Stimulated activated CD8-positive, alpha-beta memory T cell treated with anti-CD3 and anti-CD28 coated beads, Interleukin-12 subunit alpha, Interleukin-12 subunit beta, amount 100 ng/mL, for 24 hours (primary cell): Measurements from ENCODE around the gene TFPT.

Source experiments
- DNase-seq: peaks from one replicate; pipeline ENCODE4 v3.0.0-alpha.2; 2020; ENCODE audit errors: extremely low read depth

Gene TFPT, protein sequence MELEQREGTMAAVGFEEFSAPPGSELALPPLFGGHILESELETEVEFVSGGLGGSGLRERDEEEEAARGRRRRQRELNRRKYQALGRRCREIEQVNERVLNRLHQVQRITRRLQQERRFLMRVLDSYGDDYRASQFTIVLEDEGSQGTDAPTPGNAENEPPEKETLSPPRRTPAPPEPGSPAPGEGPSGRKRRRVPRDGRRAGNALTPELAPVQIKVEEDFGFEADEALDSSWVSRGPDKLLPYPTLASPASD

DNA sequence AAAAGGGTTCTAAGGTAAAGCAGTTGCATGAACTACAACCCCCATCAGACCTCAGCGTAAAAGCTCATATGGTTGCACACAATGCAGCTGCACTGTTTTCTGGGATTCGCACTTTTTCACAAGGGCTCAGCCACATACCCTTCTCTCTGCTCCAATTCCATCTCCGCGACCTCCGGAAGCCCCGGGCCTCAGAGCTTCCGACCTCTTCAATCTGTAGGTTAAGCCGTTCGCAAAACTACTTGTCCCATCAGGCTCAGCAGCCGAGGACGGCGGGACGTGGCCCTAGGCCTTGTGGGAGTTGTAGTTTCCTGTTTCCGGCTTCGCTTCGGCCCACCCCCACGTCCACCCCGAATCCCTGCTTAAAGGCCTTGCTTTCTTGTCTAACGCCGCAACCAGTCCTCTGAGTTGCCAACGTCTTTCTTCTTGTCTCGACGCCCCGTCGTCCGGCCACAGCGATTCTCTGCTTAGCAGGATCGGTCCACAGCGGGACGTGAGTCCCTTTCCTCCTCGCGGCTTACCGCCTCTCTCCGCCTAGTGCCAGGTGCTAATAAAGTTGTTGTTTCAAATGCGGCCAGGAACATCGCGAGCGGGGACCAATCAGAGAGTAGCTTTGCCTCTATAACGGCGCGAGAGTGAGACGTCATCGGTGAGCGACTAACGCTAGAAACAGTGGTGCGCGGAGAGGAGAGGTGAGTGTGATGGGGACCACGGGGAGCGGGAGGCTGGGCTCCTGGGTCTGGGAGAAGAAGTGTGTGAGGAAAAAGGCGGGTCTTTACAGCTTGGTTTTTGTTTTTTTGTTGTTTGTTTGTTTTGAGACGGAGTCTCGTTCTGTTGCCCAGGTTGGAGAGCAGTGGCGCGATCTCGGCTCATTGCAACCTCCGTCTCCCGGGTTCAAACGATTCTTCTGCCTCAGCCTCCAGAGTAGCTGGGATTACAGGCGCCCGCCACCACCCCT, at the start of gene TFPT, which contains the start of gene PRPF31:
Gene TFPT (minus strand): TSS at position 549 of the 955 bp plus-strand sequence. CDS start 388 bp downstream, at position 161.
Gene PRPF31 (plus strand): TSS at position 646 of the 955 bp plus-strand sequence. CDS start 2,525 bp downstream, outside the sequence.
- peak; percentile 91 for DNase-seq

DNA sequence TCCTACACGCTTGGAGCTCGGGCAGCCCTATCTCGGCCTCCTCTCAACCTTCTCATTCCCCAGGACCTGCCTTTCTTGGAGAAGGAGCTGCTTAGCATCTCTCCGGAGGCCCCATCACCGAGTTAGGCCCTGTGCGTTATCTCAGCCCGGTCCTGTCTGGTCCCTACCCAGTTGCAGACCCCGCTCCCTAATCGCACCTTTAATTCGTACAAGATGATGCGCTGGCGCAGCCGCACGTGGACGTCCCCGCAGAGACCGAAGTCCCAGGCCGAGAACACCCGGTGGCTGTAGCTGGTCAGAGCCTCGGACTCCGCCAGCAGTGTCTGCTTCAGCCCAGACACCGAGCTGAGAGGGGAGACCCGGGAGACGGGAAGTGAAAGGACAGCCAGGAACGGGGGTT, 49.8 kb upstream of the TFPT start:
- no peak for DNase-seq

DNA sequence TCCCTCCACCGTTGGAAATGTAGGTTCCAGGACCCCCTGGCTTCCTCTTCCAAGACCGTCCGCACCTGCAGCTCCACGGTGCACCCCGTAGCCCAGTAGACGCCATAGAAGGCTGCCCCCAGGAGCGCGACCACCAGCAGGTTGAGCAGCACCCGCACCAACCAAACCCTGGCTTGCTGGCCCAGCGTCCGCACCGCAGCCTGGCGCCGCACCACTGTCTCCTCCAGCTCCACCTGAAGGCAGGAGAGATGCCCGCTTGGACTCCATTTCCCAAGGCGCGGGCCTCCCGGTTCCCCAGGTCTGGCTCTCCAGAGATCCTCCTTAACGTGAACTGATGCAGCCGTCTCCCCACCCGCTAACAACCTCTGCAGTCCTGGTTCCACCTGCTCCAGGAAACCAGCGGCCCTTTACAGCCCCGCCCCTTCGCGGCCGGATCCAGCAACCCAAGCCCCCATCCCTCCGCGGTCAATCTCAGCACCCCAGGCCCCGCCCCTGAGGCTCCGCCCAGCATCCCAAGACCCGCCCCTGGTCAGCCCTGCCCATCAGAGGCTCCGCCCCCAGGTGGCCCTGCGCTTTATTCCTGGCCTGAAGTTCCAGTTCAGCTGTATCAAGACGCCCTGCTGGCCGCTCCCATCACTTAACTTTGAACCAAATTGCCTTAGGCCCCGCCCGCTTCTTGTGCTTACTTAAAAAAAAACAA, 49.1 kb upstream of the TFPT start:
- DNase-seq = peak; percentile 32

DNA sequence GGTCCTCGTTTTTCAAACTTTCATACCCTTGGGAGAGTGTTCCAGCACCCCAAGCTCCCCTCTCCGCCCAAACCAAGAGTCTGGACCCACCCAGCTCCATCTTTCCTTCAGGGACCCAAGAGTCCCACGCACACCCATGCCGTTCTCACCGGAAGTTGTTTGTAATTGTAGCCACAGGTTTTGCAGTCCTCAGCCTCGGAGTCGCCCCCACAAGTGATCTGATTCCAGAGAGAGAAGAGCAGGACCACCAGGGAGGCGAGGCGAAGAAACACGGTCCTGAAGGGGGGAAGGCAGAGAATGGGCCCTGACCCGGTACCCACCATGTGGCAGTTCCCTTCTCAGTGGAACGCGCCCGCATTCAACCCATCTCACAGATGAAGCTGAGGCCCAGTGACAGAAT, 47.4 kb upstream of the TFPT start:
- no peak for DNase-seq

DNA sequence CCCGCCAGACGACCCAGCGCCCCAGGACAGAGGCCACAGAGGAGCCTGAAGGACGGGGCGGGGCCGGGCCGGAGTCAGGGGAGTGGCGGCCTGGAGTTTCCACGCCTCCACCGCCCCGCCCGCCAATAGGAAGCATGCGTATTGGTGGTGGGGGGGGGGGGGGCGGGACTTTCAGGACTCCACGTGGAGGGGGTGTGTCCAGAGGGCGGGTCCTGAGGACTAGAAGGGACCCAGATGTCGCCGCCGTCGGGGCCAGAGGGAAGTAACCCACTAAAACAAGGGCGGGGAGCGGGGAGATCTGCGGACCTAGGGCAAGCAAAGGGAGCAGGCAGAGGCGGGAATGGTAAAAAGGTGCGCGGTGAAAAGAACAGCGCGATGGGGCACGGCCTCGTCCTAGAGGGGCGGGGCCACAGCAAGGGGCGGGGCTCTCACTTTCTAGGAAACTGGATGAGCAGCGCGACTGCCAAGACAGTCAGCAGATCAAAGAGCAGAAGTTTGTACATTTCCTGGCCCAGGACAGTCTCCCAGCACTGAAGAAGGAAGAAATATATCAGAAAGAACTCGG, 46.9 kb upstream of the TFPT start:
- DNase-seq = peak; percentile 56

DNA sequence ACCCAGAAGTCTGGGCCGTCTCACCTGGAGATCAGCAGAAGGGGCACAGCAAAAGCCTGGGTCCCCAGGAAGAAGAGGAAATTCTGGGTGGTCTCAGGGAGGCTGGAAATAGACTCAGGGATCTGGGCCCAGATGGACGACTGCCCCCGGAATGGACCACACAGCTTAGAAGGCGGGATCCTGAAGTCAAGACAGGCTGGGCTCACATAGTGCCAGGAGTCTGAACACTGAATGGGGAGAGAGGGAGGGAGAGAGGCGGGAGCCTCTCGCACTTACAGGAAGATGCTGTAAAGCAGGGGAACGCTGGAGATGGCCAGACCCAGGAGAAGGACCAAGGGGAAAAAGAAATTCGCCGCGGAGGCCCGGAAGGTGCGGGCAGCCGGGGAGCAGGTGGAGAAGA, 45.4 kb upstream of the TFPT start:
- no peak for DNase-seq

DNA sequence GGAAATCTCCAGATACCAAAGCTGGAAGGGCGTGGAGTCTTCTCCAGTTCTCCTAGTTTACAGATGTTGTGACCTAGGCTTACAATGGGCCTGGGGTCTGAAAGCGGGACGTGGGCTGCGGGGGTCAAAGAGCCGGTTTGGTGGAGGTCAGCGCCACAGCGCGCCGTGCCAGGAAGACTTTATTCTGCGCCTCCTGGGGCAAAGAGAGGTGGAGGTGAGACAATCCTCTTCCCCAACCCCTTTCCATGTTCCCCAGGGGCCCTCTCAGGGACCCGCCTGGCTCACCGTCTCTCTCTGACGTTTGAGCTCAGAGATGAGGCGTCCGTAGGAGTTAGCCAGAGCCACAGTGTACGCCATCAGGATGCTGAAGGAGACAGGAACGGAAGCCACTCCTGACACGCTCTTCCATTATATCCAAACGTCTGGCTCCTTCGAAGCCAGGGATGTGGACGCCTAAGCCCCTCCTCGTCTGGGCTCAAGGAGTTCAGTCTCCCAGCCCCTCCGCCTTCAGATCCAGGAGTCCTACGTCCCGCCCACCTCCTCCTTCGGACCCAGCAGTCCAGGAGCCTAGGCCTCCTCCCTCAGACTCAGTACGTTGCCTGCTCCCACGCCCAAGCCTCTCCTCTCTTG, 44.8 kb upstream of the TFPT start:
- no peak for DNase-seq

DNA sequence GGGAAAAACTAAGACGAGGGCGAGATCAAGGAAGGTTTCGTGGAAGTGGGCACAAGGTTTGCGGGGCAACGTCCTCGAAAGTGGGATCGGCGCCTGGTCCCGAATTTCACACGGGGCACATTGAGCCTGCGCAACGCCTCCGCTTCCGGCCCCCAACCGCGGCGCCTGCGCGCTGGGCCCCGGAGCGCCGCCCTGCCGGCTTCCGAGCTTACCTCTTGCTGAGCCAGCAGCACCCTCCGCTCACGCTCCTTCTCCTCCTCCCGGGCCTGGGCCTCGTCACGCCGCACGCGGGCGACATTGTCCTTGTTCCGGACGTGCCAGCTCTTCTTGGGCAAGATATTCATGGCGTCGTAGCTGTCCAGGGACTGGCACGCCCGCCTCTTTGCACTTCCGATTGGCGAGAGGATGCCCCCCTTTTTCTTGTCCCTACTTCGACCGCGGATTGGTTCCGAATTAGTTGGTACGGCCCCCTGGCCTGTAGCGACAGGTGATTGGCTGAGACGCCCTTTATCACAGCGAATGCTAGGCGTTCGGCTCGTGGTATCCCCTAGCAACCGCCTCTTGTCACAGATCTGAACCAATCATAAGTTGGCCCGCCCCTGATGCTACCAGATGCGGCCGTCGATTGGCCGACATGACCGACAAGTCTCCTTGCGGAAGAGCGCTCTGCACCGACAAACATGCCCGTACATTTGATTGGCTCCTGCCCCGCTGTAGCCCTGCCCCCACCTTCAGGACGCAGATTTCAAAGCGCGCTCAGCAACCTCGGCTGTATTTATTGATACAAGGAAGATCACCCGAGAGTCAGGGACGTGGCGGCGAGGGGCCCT, 44.1 kb upstream of the TFPT start, which contains the start of gene LENG1:
Gene LENG1 (minus strand): TSS at position 370 of the 830 bp plus-strand sequence. CDS start 26 bp downstream, at position 344.
- peak; percentile 97 for DNase-seq

DNA sequence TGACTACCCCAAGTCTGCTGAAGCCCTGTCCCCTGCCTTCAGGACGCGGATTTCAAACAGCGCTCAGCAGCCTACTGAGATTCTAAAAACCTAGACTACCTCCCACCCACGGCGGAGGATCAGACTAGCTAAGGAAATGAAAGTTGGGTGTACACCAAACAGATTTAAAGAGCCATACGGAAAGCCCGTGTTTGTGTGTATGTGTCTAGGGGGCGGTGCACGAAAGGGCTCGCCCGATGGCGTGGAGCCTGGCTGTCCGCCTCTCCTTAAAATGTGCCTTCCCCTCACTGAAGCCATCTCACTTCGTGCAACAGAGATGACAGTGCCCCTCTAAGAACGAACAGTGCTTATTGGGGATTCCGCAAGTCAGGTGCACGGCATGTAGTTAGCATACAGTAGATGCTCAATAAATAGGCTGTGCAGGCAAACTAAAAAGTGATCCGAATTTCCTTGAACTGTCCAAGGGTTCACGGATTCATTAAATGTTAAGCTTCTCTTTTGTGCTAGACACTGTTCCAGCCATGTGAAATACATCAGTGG, 43.4 kb upstream of the TFPT start:
- DNase-seq = no peak

DNA sequence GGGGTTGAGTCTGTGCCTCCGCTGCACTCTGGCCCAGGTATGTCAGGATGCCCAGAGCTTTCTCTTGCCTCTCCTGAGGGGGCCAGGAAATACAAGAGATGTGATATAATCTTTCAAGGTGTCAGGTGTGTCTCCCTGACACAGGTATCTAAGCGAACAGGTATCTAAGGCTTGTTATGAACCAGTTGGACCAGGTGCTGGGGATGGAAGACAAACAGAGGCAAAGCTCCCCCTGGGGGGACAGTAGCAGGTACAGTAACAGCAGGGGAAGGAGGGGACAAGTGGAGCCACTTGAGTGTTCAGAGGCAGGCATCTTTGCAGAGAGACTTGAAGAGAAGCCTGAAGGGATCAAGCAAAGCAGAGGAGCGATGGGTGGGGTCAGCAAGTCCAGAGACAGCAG, 41.5 kb upstream of the TFPT start:
- no peak for DNase-seq

DNA sequence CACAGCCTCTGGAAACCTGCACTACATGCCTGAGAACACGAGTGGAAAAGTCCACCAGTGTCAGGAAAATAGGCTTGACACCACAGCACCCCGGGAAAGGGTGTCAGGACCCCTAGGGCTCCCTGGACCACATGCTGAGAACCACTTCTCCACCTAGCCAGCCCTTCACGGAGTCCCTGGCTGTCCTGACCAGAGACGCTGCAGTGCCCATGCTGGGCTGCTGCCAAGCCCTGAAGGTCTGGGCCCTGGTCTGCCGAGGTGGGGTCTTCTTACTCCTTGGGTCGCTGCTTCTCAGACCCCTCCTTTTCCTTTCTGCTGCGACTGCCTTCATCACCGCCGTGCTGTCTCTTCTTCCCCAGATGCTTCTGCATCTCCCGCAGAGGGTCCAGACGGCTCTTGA, 41.0 kb upstream of the TFPT start:
- no peak for DNase-seq

DNA sequence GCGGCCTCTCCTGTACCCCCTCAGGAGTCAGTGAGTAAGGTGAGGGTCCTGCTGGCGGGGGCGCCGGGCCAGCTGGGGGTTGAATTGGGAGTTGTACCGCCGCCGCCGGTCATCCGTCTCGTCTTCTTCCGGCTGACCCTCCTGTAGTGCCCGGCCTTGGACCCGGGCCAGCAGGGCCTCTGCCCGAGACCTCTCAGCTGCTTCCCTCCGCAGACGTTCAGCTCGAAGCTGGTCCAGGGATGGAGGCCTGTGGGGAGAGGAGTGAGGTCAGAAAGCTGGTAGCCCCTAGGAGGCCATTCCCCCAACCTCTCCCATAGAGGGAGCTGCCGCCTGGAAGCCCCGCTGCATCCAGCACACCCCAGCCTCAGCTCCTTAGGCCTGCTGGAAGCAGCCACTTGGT, 40.2 kb upstream of the TFPT start:
- DNase-seq = no peak

DNA sequence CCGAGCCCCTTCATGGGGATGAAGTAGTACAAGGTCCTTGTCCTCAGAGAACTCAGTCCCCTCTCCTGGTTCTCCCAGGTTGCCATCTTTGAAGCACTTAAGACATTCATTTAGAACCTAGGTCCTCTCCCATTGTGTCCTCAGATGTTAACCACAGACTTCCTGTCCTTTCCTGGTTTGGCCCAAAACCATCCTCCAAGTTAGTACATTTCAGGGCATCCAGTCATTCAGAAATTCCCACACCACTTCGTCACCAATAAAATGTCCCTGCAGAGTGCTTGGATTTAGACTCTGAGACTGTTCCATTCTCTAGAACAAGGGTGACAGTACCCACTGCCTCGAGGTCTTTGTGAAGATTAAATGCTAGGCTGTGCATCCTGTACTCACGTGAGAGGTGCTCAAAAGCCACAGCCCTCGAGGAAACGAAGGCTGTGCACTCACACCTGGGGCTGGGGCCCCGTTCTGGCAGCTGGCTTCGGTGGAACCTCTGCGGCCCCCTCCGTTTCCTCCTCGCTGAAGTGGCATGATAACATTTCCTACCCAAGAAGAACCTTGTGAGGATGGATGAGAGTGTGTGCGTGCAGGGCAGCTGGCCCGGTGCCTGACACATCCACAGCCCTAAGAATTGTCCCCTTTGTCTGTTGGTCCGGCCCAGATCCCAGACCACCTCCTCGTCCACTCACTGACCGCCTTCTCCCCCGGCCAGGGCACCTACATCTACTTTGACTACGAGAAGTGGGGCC, 39.3 kb upstream of the TFPT start:
- no peak for DNase-seq

DNA sequence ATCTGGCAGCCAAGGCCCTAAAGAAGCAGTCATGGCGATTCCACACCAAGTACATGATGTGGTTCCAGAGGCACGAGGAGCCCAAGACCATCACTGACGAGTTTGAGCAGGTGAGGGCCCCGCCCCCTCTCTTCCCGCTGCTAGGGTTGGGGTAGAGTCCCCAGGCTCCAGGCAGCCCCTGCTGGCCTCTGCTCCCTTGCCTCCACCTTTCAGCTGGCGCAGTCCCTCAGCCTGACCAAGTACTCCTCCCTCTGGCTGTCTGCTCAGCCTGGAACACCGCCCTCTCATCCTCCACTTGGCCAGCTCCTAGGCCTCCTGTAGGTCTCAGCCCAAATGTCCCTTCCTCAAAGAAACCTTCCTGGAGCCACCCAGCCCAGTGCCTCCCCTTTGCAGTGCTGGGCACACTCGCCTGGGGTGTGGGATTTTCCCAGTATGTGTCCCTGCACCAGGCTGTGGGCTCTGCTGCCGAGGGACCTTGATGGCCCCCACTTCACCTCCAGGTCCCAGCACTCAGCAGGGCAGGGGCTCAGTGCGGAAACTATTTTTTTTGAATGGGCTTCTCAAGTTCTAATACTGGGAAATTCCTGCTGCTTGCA, 38.4 kb upstream of the TFPT start:
- DNase-seq = no peak

DNA sequence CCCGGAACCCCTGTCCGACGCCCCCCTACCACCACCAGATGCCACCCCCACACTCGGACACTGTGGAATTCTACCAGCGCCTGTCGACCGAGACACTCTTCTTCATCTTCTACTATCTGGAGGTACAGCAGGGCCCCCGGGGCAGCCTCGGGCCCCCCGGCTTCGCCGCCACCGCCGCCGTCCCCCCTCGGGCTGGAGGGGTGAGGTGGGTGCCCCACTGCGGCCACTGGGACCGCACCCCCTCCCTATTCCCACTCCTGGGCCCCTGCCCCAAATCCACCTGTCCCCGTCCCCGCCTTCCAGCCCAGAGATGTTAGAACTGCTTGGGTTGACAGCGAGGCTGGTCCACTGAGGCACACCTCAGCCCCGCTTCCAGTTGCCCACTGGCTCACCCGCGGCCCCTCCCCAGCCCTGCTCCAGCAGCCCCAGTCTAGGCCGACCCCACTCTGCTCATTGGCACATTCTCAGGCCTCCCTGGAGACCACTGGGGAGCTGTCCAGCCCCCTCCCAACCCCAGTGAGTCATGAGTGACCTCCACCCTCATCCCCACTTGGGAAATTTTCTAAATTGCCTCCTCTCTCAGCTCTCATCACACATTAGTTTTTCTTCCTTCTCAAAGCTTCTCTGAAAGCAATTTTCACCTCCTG, 37.5 kb upstream of the TFPT start:
- DNase-seq = no peak

DNA sequence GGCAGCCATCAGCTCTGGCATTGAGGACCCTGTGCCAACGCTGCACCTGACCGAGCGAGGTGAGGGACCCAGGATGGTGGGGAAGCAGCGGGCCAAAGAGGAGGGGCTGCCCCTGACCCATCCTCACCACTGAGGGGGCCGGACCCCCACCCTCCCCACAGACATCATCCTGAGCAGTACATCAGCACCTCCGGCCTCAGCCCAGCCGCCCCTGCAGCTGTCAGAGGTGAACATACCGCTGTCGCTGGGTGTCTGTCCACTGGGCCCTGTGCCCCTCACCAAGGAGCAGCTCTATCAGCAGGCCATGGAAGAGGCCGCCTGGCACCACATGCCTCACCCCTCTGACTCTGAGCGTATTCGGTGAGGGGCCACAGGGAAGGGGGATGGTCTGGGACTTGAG, 36.8 kb upstream of the TFPT start:
- DNase-seq = no peak

DNA sequence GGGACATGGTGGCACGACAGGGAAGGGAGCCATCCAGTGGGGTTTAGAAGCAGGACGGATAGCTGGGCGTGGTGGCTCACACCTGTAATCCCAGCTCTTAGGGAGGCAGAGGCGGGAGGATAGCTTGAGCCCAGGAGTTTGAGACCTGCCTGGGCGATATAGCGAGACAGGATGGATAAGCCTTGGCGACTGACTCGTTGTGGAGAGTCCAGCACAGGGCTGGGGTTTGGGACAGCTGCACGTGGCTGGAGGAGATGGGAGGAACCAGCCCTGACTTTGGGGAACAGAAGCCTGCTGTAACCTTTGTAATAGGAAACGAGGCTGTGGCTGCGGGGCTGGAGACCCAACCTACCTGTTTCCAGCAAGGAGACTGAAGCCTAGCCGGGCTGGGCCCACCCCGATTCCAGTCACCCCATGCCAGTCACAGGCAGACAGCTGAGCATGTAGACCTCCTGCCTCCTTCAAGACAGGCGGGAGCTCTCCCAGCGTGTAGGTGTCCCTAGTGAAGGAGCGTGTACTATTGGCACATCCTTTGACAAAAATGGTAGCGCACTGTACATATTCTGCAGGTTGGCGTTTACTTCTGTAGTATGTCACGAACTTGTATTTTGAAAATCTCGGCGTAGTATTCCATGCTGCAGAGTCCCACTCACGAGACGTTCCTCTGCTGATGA, 36.0 kb upstream of the TFPT start:
- no peak for DNase-seq
